Raji (cell line): ENCODE measurements around the gene SIRT3.

ENCODE experiments used
- POLR2A ChIP-seq: IDR thresholded peaks from 2 replicates; pipeline ENCODE4 v1.6.1; 2011; ENCODE audit warnings: low read depth, low read length, control low read depth; ENCODE audit not compliant: insufficient read depth

The SIRT3 gene

DNA sequence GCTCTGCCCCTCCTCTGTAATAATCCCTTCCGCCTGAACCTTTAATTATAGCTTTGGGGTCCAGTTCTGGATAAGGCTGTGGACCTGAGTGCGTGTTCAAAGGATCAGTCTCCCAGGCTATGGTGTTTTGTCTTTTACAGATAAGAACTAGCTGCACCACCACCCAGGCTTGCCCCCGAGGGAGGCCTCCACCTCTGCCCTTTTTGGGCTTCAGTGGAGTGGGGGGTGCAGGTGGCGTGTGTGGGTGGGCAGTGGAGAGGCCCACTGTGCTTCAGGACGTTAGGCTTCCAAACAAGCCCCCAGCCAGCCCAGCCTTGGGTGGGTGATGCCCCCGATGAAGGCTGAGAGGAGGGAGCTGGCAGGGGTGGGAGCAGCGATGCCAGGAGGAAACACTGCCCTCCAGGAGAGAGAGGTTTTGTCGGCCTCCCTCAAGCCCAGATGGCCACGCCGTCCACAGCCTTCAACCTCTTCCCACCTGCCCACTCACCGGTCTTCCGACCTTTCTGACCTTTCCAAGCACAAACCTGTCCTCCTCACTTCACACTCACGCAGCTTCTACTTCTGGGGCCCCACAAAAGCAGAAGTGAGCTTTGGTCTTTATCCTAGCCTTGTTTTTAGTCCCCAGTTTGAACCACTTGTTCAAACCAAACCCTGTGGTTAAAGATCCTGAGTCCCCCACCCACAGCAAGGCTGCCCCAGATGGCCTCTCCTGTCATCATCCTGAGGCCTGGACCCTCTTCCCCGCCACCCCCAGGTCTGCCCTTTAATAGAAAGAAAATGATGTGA is 21.0 kb upstream of the SIRT3 start:
- TF ChIP-seq POLR2A = no peak

DNA sequence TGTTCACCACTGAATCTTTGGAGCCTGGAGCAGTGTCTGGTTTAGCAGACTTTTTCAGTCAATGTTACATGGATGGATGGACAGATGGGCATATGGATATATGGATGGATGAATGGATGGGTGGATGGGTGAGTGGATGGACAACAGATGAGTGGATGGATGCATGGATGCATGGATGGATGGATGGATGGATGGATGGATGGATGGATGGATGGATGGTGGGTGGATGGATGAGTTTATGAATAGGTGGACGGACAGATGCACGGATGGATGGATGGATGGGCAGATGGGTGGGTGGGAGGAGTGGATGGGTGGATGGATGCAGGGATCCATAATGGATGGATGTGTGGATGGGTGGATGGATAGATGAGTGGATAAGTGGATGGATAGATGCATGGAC is 19.7 kb upstream of the SIRT3 start:
- no peak for TF ChIP-seq POLR2A

DNA sequence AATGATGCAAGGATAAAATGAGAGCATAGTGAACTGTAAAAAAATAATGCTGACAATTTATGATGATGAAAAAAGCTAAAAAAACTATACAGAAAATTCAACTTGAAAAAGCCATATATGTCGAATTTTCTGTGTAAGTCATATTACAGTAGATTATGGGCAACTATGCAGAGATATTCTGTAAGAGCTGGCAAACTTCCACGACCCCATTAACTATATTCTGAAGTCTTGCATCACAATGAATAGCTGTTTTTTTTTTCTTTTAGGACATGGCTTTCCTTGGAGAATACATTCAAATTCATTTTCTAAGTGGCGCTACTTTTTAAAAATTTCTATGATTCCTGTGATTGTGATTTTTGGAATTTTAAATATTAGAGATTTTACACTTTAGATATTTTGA is 19.0 kb upstream of the SIRT3 start:
- TF ChIP-seq POLR2A = no peak

- no peak for TF ChIP-seq POLR2A
Measured at GRCh38 chr11:253886-254270, 17.7 kb upstream of the SIRT3 start.

DNA sequence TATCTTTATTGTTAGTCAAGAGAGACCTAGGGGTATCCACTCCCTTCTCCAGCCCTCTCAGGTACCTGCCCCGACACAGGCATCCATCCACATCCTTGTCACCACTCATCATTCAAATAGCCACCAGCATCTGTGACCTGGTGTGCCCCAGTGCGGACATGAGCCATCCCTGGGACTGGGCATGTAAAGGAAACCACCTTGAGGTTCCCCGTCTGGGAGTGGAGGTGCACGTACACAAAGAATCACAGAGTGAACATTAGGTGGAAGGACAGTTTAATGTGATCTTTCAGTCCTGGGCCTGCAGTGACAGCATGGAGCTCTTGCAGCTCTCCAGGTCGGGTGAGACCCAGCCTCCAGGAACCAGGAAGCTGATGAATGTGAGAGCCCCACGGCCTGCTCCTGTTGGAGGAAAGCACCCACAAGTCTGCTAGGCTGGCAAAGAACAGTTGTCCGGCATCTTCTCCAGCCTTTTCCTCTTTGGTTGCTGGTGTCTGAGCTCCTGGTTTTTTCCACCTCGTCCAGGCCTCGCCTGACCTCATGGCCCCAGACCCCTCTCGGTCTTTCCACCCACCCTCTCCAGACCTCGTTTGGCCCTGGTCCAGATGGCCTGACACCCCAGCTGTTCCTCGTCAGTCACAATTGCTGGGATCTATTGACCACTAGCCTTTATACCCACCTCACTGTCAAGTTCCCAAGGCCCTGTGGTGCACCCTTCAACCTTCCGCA is 17.2 kb upstream of the SIRT3 start:
- no peak for TF ChIP-seq POLR2A

GRCh38 chr11:252666-253065 is 16.5 kb upstream of the SIRT3 start:
- no peak for TF ChIP-seq POLR2A

- TF ChIP-seq POLR2A = no peak
Measured at GRCh38 chr11:251550-251949, 15.4 kb upstream of the SIRT3 start.

DNA sequence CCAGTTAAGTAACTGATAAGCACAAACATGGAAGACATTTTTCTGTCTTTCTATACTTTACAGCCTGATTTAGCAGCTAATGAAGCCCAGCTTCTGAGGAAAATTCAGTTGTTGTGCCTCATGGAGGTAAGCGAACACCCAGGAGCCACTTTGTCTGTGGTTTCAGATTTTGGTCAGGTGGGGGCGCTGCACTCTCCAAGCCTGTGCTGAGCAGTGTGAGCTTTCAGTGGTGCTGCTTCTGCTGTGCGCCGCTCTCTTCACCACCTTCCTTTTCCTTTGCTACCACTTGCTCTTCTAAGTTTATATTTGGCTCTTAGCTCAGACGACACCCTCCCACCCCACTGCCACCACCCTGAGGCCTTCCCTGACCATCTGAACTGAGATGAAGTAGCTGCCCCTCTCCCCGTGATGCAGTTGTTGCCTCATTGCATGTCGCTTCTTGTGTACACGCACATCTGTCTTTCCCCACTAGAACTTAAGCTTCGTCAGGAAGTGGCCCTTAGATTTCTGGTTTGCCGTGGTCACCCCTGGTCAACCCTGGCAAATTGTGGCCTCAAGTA is 14.7 kb upstream of the SIRT3 start:
- no peak for TF ChIP-seq POLR2A

GRCh38 chr11:250274-250673 is 14.1 kb upstream of the SIRT3 start:
- TF ChIP-seq POLR2A = no peak

DNA sequence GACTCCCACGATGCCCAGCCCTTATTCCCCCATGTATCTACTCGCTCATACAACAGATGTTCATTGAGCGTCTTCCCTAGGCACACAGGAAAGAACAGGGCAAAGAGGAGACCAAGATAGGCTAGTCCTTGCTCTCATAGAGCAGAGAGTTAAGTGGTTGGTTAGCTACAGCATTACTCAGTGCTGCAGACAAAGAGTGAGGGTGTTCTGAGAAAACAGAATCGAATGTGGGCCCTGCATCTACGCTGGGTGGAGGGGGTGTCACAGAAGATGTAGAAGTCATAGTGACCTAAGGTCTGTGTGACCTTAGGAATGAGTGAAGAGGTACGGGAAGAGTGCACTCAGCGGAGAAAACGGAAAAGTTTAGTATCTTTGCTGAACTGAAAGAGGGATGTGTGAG is 12.9 kb upstream of the SIRT3 start:
- no peak for TF ChIP-seq POLR2A

GRCh38 chr11:244376-244775 is 8.2 kb upstream of the SIRT3 start:
- TF ChIP-seq POLR2A = no peak

DNA sequence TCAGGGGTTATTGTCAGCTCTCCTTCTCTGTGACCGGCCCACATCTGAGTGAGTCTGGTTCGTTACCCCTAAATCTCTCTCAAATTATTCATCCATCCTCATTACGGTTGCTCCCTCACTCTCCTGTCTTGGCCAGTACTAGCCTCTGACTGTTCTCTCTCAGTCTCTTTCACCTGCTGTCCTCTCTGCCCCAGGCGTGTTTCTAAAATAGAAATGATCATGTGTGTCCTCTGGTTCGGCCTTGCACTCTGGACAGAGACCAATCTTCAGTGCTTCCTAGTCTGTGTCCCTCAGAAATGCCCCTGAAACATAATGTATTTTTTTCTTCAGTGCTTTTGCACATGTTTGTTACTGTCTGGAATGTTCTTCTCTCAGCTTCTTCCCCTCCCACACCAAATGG is 5.5 kb upstream of the SIRT3 start:
- no peak for TF ChIP-seq POLR2A

- no peak for TF ChIP-seq POLR2A
Measured at GRCh38 chr11:240315-240714, 4.2 kb upstream of the SIRT3 start.

DNA sequence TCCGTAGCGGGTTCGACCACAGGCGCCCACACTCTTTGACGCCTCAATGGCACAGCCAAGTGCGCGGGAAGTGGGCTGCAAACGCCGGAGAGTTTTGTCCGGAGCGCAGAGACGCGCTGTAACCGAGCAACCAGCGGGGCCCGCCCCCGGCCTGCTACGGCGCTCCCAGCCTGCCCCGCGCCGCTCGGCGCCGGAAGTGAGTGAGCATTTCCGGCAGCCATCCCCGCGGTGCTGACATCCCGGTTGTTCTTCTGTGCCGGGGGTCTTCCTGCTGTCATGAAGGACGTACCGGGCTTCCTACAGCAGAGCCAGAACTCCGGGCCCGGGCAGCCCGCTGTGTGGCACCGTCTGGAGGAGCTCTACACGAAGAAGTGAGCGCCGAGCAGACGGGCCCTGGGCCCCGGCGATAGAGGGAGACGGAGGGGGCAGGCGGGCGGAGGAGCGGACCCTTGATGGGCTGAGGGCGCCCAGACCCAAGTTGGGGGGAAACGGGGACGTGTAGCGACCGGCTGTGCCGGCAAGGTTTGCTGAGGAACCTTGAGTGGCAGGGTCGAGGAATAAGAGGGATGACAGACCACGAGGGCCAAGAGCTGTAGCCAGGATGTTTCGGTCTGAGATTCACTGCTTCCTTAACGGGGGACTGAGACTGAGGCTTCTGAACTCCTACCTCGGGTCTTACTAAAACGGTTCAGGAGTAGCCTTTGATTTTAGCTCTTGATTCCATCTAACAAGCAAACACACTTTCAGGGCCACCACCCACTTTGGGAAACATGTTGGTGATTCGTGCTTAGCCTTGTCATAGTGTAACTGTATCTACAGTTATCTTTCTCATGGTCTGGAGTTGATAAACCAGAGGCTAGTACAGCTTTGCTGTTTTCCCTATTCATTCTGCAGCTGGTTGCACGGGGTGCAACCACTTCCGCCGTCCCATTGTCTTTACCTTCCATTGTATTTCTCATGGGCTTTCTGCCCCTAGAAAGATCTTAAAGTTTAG is 929 bp upstream of the SIRT3 start, which contains the start of gene PSMD13:
TSS of gene PSMD13 (plus strand) at position 203 of the 994 bp plus-strand sequence. CDS start at position 277, 74 bp downstream.
- TF ChIP-seq POLR2A = peak; percentile 65

- no peak for TF ChIP-seq POLR2A
Measured at GRCh38 chr11:235609-235996, 539 bp downstream of the SIRT3 start.

- no peak for TF ChIP-seq POLR2A
Measured at GRCh38 chr11:235180-235579, 962 bp downstream of the SIRT3 start.
